ENCODE results near the gene SORBS1.

Gene SORBS1

GRCh38 chr10:95326396-95326795 lies 234.8 kb downstream of the SORBS1 start:
- peaks cover 8% of the 10 kb centered on the region; the same call in 1 of the 2 replicates for H3K36me3 ChIP-seq (ENCODE audit: insufficient read depth, low read depth, low read length)
- H3K27ac ChIP-seq (ENCODE audit: low read length): no peak overlapping the region
- H3K4me1 ChIP-seq (ENCODE audit: insufficient read depth, low read length): no peaks in the 10 kb centered on the region; the same call in 1 of the 2 replicates
- H3K9ac ChIP-seq (ENCODE audit: low read depth, low read length): no peak overlapping the region
- H3K9me3 ChIP-seq (ENCODE audit: insufficient read depth, low read depth, low read length): no peaks in the 10 kb centered on the region
- H3K27me3 ChIP-seq (ENCODE audit: insufficient read depth, low read length): no peaks in the 10 kb centered on the region
- H3K4me3 ChIP-seq (ENCODE audit: low read length): no peak overlapping the region

- no peaks in the 10 kb centered on the region; the same call in 1 of the 2 replicates for H3K4me1 ChIP-seq (ENCODE audit: insufficient read depth, low read length)
- no peak overlapping the region for H3K27ac ChIP-seq (ENCODE audit: low read length)
- no peaks in the 10 kb centered on the region for H3K27me3 ChIP-seq (ENCODE audit: insufficient read depth, low read length)
- no peak overlapping the region for H3K9ac ChIP-seq (ENCODE audit: low read depth, low read length)
- no peak overlapping the region for H3K4me3 ChIP-seq (ENCODE audit: low read length)
- H3K36me3 ChIP-seq (ENCODE audit: insufficient read depth, low read depth, low read length): peaks cover 14% of the 10 kb centered on the region; the same call in 1 of the 2 replicates
- no peaks in the 10 kb centered on the region for H3K9me3 ChIP-seq (ENCODE audit: insufficient read depth, low read depth, low read length)
Observed at GRCh38 chr10:95325863-95326262, 235.3 kb downstream of the SORBS1 start.

GRCh38 chr10:95324436-95325268 lies 236.5 kb downstream of the SORBS1 start:
- Histone ChIP-seq H3K4me1 (ENCODE audit: insufficient read depth, low read length) (no peaks in the 10 kb centered on the region; the same call in 1 of the 2 replicates), H3K27me3 (ENCODE audit: insufficient read depth, low read length) (no peaks in the 10 kb centered on the region), H3K4me3 (ENCODE audit: low read length) (no peak overlapping the region), H3K9ac (ENCODE audit: low read depth, low read length) (no peak overlapping the region), H3K27ac (ENCODE audit: low read length) (no peak overlapping the region), H3K9me3 (ENCODE audit: insufficient read depth, low read depth, low read length) (no peaks in the 10 kb centered on the region), H3K36me3 (ENCODE audit: insufficient read depth, low read depth, low read length) (peaks cover 16% of the 10 kb centered on the region; the same call in 1 of the 2 replicates)

GRCh38 chr10:95321554-95322301 lies 239.4 kb downstream of the SORBS1 start:
- H3K36me3 ChIP-seq (ENCODE audit: insufficient read depth, low read depth, low read length): peaks cover 16% of the 10 kb centered on the region; the same call in 1 of the 2 replicates
- no peaks in the 10 kb centered on the region for H3K4me1 ChIP-seq (ENCODE audit: insufficient read depth, low read length)
- no peak overlapping the region for H3K27ac ChIP-seq (ENCODE audit: low read length)
- H3K9me3 ChIP-seq (ENCODE audit: insufficient read depth, low read depth, low read length): no peaks in the 10 kb centered on the region
- no peaks in the 10 kb centered on the region for H3K27me3 ChIP-seq (ENCODE audit: insufficient read depth, low read length)
- no peak overlapping the region for H3K9ac ChIP-seq (ENCODE audit: low read depth, low read length)
- no peak overlapping the region for H3K4me3 ChIP-seq (ENCODE audit: low read length)

- Histone ChIP-seq H3K4me1 (ENCODE audit: insufficient read depth, low read length) (no peaks in the 10 kb centered on the region), H3K27ac (ENCODE audit: low read length) (no peak overlapping the region), H3K36me3 (ENCODE audit: insufficient read depth, low read depth, low read length) (peaks cover 16% of the 10 kb centered on the region; the same call in 1 of the 2 replicates), H3K9ac (ENCODE audit: low read depth, low read length) (no peak overlapping the region), H3K4me3 (ENCODE audit: low read length) (no peak overlapping the region), H3K27me3 (ENCODE audit: insufficient read depth, low read length) (no peaks in the 10 kb centered on the region), H3K9me3 (ENCODE audit: insufficient read depth, low read depth, low read length) (no peaks in the 10 kb centered on the region)
Observed at GRCh38 chr10:95319239-95319638, 241.9 kb downstream of the SORBS1 start.

GRCh38 chr10:95315509-95315908 lies 245.7 kb downstream of the SORBS1 start:
- Histone ChIP-seq H3K4me3 (ENCODE audit: low read length) (no peak overlapping the region), H3K27me3 (ENCODE audit: insufficient read depth, low read length) (no peaks in the 10 kb centered on the region), H3K9ac (ENCODE audit: low read depth, low read length) (no peak overlapping the region), H3K4me1 (ENCODE audit: insufficient read depth, low read length) (peaks cover 20% of the 10 kb centered on the region), H3K36me3 (ENCODE audit: insufficient read depth, low read depth, low read length) (no peaks in the 10 kb centered on the region), H3K9me3 (ENCODE audit: insufficient read depth, low read depth, low read length) (no peaks in the 10 kb centered on the region), H3K27ac (ENCODE audit: low read length) (no peak overlapping the region)

GRCh38 chr10:95314192-95314918 lies 246.8 kb downstream of the SORBS1 start:
- H3K4me3 ChIP-seq (ENCODE audit: low read length): no peak overlapping the region
- H3K27ac ChIP-seq (ENCODE audit: low read length): no peak overlapping the region
- no peaks in the 10 kb centered on the region for H3K27me3 ChIP-seq (ENCODE audit: insufficient read depth, low read length)
- H3K9ac ChIP-seq (ENCODE audit: low read depth, low read length): no peak overlapping the region
- no peaks in the 10 kb centered on the region for H3K9me3 ChIP-seq (ENCODE audit: insufficient read depth, low read depth, low read length)
- no peaks in the 10 kb centered on the region for H3K36me3 ChIP-seq (ENCODE audit: insufficient read depth, low read depth, low read length)
- peaks cover 24% of the 10 kb centered on the region for H3K4me1 ChIP-seq (ENCODE audit: insufficient read depth, low read length)

- Histone ChIP-seq H3K4me3 (ENCODE audit: low read length) (no peak overlapping the region), H3K9ac (ENCODE audit: low read depth, low read length) (no peak overlapping the region)
Observed at GRCh38 chr10:95312986-95313495, 248.1 kb downstream of the SORBS1 start.

GRCh38 chr10:95312257-95312656 lies 248.9 kb downstream of the SORBS1 start:
- no peaks in the 10 kb centered on the region for H3K36me3 ChIP-seq (ENCODE audit: insufficient read depth, low read depth, low read length)
- no peaks in the 10 kb centered on the region for H3K9me3 ChIP-seq (ENCODE audit: insufficient read depth, low read depth, low read length)
- no peak overlapping the region for H3K27ac ChIP-seq (ENCODE audit: low read length)
- no peak overlapping the region for H3K9ac ChIP-seq (ENCODE audit: low read depth, low read length)
- no peak overlapping the region for H3K4me3 ChIP-seq (ENCODE audit: low read length)
- H3K27me3 ChIP-seq (ENCODE audit: insufficient read depth, low read length): no peaks in the 10 kb centered on the region
- H3K4me1 ChIP-seq (ENCODE audit: insufficient read depth, low read length): peaks cover 28% of the 10 kb centered on the region

More at GRCh38 chr10:95312986-95313495, 248.1 kb downstream of the SORBS1 start:
- H3K4me1 ChIP-seq (ENCODE audit: insufficient read depth, low read length): peaks cover 28% of the 10 kb centered on the region
- no peaks in the 10 kb centered on the region for H3K9me3 ChIP-seq (ENCODE audit: insufficient read depth, low read depth, low read length)
- no peaks in the 10 kb centered on the region for H3K27me3 ChIP-seq (ENCODE audit: insufficient read depth, low read length)
- H3K36me3 ChIP-seq (ENCODE audit: insufficient read depth, low read depth, low read length): no peaks in the 10 kb centered on the region
- no peak overlapping the region for H3K27ac ChIP-seq (ENCODE audit: low read length)

GRCh38 chr10:95309958-95310357 lies 251.2 kb downstream of the SORBS1 start:
- Histone ChIP-seq H3K27me3 (ENCODE audit: insufficient read depth, low read length) (peaks cover 1% of the 10 kb centered on the region; the same call in 1 of the 2 replicates), H3K9me3 (ENCODE audit: insufficient read depth, low read depth, low read length) (no peaks in the 10 kb centered on the region), H3K4me3 (ENCODE audit: low read length) (no peak overlapping the region), H3K27ac (ENCODE audit: low read length) (no peak overlapping the region), H3K9ac (ENCODE audit: low read depth, low read length) (no peak overlapping the region), H3K36me3 (ENCODE audit: insufficient read depth, low read depth, low read length) (no peaks in the 10 kb centered on the region), H3K4me1 (ENCODE audit: insufficient read depth, low read length) (peaks cover 28% of the 10 kb centered on the region)

All from iPS-20b (cell line).